ENCODE data around the gene IRF2BP1.

IRF2BP1 gene

DNA sequence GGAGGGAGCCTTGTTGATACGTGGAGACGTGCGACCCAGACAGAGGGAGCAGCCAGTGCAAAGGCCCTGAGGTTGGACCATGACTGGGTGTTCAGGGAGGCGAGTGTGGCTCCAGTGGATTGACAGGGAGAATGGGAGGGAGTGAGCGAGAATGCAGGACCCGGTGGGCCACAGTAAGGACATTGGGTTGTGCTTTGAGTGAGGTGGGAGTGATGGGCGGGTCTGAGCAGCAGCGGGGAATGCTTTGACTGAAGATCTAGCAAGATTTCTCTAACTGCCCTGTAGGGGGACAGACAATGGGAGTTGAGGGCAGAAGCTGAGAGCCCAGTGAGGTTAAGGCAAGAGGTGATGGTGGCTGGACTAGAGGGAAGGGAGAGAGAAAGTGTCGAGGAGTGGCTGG lies 36.3 kb upstream of the IRF2BP1 start:
- CTCF ChIA-PET: no interaction called here
- TF ChIP-seq ZNF140 (tag by site-specific recombination; IDR thresholded peaks at IDR 0.05) (no peak), ZNF175 (tag by site-specific recombination; IDR thresholded peaks at IDR 0.05) (no peak), ZNF623 (tag by site-specific recombination; IDR thresholded peaks at IDR 0.05) (peak; percentile 97), ZNF837 (tag by site-specific recombination; IDR thresholded peaks at IDR 0.05) (no peak), ZBTB11 (tag by site-specific recombination; conservative IDR thresholded peaks at IDR 0.05; ENCODE audit: low read depth) (no peak), ZNF645 (tag by site-specific recombination; IDR thresholded peaks at IDR 0.05) (no peak), ZNF600 (tag by site-specific recombination; IDR thresholded peaks at IDR 0.05) (no peak), PRDM1 (tag by site-specific recombination; IDR thresholded peaks at IDR 0.05) (0 out of 2 replicates have a peak, but pooled peaks have one; percentile 4), ZNF24 (tag by site-specific recombination; IDR thresholded peaks at IDR 0.05) (no peak)
- TF ChIP-seq, protein P1, sequence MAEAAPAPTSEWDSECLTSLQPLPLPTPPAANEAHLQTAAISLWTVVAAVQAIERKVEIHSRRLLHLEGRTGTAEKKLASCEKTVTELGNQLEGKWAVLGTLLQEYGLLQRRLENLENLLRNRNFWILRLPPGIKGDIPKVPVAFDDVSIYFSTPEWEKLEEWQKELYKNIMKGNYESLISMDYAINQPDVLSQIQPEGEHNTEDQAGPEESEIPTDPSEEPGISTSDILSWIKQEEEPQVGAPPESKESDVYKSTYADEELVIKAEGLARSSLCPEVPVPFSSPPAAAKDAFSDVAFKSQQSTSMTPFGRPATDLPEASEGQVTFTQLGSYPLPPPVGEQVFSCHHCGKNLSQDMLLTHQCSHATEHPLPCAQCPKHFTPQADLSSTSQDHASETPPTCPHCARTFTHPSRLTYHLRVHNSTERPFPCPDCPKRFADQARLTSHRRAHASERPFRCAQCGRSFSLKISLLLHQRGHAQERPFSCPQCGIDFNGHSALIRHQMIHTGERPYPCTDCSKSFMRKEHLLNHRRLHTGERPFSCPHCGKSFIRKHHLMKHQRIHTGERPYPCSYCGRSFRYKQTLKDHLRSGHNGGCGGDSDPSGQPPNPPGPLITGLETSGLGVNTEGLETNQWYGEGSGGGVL (tag by site-specific recombination; IDR thresholded peaks at IDR 0.05): no peak
- Histone ChIP-seq H3K4me3 (ENCODE audit: low read depth, low read length) (no peak overlapping the region), H3K36me3 (ENCODE audit: control insufficient read depth in 2 of 2, insufficient read depth in 1 of 2, low read length in 2 of 2) (no peaks in the 10 kb centered on the region), H3K4me1 (ENCODE audit: control insufficient read depth, insufficient read depth, low read length) (no peaks in the 10 kb centered on the region), H3K27ac (ENCODE audit: extremely low read depth, low read depth, low read length) (no peak overlapping the region), H3K9me3 (ENCODE audit: control insufficient read depth, insufficient read depth, low read depth, low read length) (no peaks in the 10 kb centered on the region)
- POLR2A ChIA-PET: no interaction called here

DNA sequence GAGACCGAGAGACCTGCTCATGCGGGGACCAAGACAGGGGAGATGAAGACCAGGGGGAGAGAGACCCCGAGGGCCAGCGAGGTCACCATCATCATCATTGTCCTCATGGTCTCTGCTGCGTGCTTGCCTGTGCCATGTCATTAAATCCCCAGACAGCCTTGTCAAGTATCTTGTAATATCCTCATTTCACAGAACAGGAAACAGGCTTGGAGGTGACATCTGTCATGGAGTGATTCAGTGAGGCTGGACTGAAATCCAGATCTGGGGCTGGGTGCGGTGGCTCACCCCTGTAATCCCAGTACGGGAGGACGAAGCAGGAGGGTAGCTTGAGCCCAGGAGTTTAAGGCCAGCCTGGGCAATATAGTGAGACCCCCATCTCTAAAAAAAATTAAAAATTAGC lies 34.5 kb upstream of the IRF2BP1 start:
- no peaks in the 10 kb centered on the region for H3K4me1 ChIP-seq (ENCODE audit: control insufficient read depth, insufficient read depth, low read length)
- H3K4me3 ChIP-seq (ENCODE audit: low read depth, low read length): no peak overlapping the region
- ChIA-PET POLR2A (interaction anchor here (1.5 kb wide), 1 partner anchor 17 kb away, joined by 6 read pairs; the partner anchor contains the start of gene MYPOP), CTCF (interaction anchor here (0.6 to 1.0 kb wide), 2 partner anchors 37 to 622 kb away, joined by 3 to 6 read pairs; no protein-coding TSS in a partner anchor)
- H3K36me3 ChIP-seq (ENCODE audit: control insufficient read depth in 2 of 2, insufficient read depth in 1 of 2, low read length in 2 of 2): no peaks in the 10 kb centered on the region
- no peaks in the 10 kb centered on the region for H3K9me3 ChIP-seq (ENCODE audit: control insufficient read depth, insufficient read depth, low read depth, low read length)
- no peak overlapping the region for H3K27ac ChIP-seq (ENCODE audit: extremely low read depth, low read depth, low read length)
- TF ChIP-seq ZNF513 (tag by site-specific recombination; IDR thresholded peaks at IDR 0.05): 0 out of 2 replicates have a peak, but pooled peaks have one; percentile 9
- TF ChIP-seq ZNF174 (tag by site-specific recombination; IDR thresholded peaks at IDR 0.05): no peak
- TF ChIP-seq ZNF341 (tag by site-specific recombination; IDR thresholded peaks at IDR 0.05; ENCODE audit: low read depth): no peak
- TF ChIP-seq, protein P2, sequence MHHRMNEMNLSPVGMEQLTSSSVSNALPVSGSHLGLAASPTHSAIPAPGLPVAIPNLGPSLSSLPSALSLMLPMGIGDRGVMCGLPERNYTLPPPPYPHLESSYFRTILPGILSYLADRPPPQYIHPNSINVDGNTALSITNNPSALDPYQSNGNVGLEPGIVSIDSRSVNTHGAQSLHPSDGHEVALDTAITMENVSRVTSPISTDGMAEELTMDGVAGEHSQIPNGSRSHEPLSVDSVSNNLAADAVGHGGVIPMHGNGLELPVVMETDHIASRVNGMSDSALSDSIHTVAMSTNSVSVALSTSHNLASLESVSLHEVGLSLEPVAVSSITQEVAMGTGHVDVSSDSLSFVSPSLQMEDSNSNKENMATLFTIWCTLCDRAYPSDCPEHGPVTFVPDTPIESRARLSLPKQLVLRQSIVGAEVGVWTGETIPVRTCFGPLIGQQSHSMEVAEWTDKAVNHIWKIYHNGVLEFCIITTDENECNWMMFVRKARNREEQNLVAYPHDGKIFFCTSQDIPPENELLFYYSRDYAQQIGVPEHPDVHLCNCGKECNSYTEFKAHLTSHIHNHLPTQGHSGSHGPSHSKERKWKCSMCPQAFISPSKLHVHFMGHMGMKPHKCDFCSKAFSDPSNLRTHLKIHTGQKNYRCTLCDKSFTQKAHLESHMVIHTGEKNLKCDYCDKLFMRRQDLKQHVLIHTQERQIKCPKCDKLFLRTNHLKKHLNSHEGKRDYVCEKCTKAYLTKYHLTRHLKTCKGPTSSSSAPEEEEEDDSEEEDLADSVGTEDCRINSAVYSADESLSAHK (tag by site-specific recombination; IDR thresholded peaks at IDR 0.05): no peak

All from HEK293 (cell line).